GM13977 (cell line): ENCODE results near the gene CLNK.
A peak's percentile ranks its signal among the peaks of the same experiment; 100 is the strongest.
"Not testable (repeated sequence)": the region's sequence is repeated elsewhere in the genome, so short reads cannot be mapped to it uniquely, and the experiment has no call there.

Experiments
- DNase-seq: peaks from one replicate; pipeline ENCODE4 v3.0.0; 2012; ENCODE audit warnings: low spot score
- in situ Hi-C: fragments of 300-500 bp; cut with MboI; formaldehyde crosslinking; loops from one replicate; pipeline ENCODE4 v1.12.0; 2022; ENCODE audit warnings: low sequenced_read_pairs, low pct_unique_long_range_greater_than_20kb, mixed read lengths, inconsistent platforms; ENCODE audit not compliant: unreplicated experiment
- TF ChIP-seq, protein P1 (sequence below): IDR thresholded peaks from 2 replicates; pipeline ENCODE4 v1.5.1; 2012; ENCODE audit warnings: mild to moderate bottlenecking, control low read depth; ENCODE audit not compliant: insufficient read depth; ENCODE audit errors: extremely low read depth, missing control alignments

The CLNK gene

DNA sequence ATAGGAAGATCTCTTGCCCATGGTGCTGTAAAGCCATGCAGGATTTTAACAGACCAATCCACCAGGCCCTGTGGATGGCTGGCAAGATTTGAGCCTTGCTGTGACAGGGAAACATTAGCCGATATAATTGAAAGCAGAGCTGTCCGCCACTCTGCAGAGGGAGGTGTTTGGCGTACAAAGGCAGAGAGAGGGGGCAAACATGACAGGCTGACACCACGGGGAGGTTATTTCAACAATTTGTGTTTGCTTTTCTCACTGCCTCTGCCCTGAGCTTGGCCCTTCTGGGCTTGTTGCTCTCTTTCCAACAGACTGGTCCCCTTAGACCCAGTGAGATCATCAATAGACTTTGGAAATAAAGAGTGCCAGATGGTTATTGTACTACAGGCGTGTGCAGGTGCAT is 59.4 kb downstream of the CLNK start:
- TF ChIP-seq, protein P1, sequence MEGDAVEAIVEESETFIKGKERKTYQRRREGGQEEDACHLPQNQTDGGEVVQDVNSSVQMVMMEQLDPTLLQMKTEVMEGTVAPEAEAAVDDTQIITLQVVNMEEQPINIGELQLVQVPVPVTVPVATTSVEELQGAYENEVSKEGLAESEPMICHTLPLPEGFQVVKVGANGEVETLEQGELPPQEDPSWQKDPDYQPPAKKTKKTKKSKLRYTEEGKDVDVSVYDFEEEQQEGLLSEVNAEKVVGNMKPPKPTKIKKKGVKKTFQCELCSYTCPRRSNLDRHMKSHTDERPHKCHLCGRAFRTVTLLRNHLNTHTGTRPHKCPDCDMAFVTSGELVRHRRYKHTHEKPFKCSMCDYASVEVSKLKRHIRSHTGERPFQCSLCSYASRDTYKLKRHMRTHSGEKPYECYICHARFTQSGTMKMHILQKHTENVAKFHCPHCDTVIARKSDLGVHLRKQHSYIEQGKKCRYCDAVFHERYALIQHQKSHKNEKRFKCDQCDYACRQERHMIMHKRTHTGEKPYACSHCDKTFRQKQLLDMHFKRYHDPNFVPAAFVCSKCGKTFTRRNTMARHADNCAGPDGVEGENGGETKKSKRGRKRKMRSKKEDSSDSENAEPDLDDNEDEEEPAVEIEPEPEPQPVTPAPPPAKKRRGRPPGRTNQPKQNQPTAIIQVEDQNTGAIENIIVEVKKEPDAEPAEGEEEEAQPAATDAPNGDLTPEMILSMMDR, result no peak
- in situ Hi-C loops, result no loop called here
- no peak for DNase-seq

DNA sequence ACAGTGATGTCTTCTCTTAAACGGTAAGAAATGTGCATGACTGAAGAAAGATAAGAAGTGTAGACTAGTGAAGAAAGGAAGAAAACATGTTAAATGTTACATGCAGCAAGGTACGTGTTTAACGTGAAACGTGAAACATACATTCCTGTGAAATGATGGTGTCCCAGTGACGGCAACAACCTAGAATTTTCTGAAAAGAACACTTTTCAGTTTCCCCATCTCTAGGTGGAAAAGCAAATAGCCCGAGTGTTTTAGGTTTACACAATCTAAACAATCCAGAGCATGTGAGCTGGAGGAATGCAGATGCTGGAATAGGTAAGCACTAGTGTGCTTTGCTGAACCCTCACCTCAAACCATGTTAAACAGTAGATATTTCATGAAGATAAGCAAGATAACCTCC is 60.7 kb downstream of the CLNK start:
- TF ChIP-seq, protein P1, result no peak
- in situ Hi-C loops, result no loop called here
- DNase-seq, result no peak

DNA sequence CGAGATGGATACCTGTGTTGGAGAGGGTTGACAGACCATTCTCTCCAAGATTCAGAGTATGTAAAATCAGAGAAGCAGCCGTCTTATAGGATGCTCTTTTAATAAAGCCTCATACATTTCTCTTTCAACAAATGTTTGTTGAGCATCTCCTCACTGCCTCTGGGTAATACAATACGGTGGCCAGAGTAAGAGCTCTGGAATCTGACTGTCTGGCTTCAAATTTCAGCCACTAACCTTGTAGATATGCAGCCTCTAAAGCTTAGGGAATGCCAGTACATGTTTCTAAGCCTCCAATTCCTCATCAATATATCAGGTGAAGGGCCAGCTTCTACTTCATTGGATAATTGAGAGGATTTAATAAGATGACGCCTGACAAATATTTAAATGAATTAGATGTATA is 61.3 kb downstream of the CLNK start:
- DNase-seq, result no peak
- TF ChIP-seq, protein P1, result no peak
- in situ Hi-C loops, result no loop called here

DNA sequence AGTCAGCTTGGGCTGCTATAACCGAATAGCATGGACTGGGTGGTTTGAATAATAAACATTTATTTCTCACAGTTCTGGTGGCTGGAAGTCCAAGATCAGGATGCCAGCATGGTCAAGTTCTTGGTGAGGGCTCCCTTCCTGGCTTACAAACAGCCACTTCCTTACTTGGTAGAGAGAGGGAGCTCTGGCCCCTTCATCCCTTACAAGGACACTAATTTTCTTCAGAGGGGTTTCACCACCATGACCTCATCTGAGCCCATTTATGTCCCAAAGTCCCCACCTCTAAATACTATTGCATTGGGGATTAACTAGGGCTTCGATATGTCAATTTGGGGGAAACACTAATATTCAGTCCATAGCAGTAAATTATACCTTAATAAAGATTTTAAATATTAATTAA is 61.8 kb downstream of the CLNK start:
- peak; percentile 60 for DNase-seq
- TF ChIP-seq, protein P1, result peak; percentile 76
- in situ Hi-C loops, result no loop called here

DNA sequence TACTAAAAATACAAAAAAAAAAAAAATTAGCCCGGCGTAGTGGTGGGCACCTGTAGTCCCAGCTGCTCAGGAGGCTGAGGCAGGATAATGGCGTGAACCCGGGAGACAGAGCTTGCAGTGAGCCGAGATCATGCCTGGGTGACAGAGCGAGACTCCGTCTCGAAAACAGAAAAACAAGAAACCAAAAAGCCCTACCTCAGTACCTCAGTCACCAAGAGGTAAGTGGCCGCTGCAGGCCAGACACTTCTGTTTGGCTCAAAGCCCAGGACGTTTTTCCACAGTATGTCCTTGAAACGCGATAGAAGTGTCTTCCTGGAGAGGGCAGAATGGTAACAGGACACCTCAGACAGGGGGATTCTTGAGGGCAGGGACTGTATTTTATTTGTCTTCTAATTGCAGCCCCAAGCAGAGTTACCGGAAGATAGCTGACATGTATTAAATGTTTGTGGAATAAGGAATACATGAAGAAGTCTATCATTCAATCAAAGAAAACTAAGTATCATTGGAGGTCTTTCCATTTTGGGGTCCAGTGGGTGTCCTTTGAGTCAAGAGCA is 63.6 kb downstream of the CLNK start:
- in situ Hi-C loops, result no loop called here
- TF ChIP-seq, protein P1, result no peak
- no peak for DNase-seq

DNA sequence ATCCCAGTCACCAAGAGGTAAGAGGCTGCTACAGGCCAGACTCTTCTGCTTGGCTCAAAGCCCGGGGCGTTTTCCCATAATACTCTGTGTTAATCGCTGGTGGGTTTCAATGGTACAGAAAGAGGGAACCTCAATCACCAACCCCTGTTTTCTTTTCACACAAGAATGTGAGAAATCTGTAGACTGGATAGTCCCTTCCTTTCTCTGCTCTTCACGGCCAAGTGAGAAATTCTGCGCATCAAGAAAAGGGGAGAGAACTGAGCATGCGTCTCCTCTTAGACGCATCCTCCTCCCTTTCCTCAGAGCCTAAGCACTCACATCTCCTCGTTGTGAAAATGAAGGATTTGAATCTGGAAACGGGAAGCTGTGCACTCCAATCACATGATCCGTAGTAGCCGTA is 64.7 kb downstream of the CLNK start:
- no peak for DNase-seq
- in situ Hi-C loops, result no loop called here
- TF ChIP-seq, protein P1, result no peak

DNA sequence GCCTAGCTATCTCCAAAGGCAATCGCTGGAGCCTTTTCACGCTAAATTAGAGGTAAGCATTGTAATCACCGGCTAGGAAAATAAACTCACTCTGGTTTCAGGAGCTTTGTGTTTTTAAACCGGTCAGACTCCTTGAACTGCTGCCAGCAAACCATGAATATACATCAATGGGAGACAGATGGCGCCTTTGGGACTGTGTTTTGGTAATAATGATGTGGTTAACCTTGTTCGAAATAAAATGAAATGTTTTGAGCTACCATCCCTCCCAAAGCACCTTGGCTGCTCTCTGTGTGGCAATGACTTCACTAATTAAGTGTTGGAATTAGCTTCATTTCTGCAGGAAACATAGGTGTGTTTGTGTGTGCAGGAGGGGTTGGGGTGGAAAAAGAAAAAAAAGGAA is 65.3 kb downstream of the CLNK start:
- no peak for DNase-seq
- TF ChIP-seq, protein P1, result no peak
- in situ Hi-C loops, result no loop called here

DNA sequence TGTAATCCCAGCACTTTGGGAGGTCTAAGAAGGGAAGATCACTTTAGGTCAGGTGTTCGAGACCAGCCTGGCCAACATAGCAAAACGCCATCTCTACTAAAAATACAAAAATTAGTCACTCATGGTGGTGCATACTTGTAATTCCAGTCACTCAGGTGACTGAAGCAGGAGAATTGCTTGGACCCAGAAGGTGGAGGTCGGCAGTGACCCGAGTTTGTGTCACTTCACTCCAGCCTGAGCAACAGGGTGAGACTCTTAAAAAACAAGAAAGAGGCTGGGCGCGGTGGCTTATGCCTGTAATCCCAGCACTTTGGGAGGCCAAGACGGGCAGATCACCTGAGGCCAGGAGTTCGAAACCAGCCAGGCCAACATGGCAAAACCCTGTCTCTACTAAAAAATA is 69.6 kb downstream of the CLNK start:
- DNase-seq, in situ Hi-C loops: not testable (repeated sequence)
